Trophoblast cell (in vitro differentiated cells and primary cell): ENCODE results near the gene RECQL.

Experiments used
- DNase-seq, 2 donors: peaks; one replicate each; pipeline ENCODE4 v3.0.0-alpha.2; 2016
- H2AFZ ChIP-seq: 2 replicates; pipeline ENCODE4 v1.6.1; 2013; ENCODE audit warnings: low read length, moderate library complexity, mild to moderate bottlenecking; ENCODE audit not compliant: insufficient read depth, poor library complexity
- H2AK5ac ChIP-seq: 2 replicates; pipeline ENCODE4 v1.6.1; 2013; ENCODE audit warnings: mild to moderate bottlenecking, low read length
- H2BK120ac ChIP-seq: 2 replicates; pipeline ENCODE4 v1.6.1; 2013; ENCODE audit warnings: low read length, mild to moderate bottlenecking, moderate library complexity; ENCODE audit not compliant: insufficient read depth, poor library complexity
- H2BK12ac ChIP-seq: 2 replicates; pipeline ENCODE4 v1.6.1; 2013; ENCODE audit warnings: mild to moderate bottlenecking, low read length, moderate library complexity
- H2BK5ac ChIP-seq: 2 replicates; pipeline ENCODE4 v1.6.1; 2013; ENCODE audit warnings: low read length, low read depth, moderate library complexity, mild to moderate bottlenecking; ENCODE audit not compliant: poor library complexity
- H3K14ac ChIP-seq: 2 replicates; pipeline ENCODE4 v1.6.1; 2013; ENCODE audit warnings: mild to moderate bottlenecking, low read length
- H3K18ac ChIP-seq: 2 replicates; pipeline ENCODE4 v1.6.1; 2013; ENCODE audit warnings: mild to moderate bottlenecking, low read length
- H3K23ac ChIP-seq: 2 replicates; pipeline ENCODE4 v1.6.1; 2013; ENCODE audit warnings: low read length
- H3K27ac ChIP-seq: 2 replicates; pipeline ENCODE4 v1.5.1; 2013; ENCODE audit warnings: low read depth, mild to moderate bottlenecking, inconsistent platforms, low read length, moderate library complexity
- H3K27me3 ChIP-seq: 2 replicates; pipeline ENCODE4 v1.6.1; 2013; ENCODE audit warnings: inconsistent platforms, mild to moderate bottlenecking, low read length, moderate library complexity; ENCODE audit not compliant: insufficient read depth
- H3K36me3 ChIP-seq, 2 experiments: 1 replicate in 1 of 2; 2 replicates in 1 of 2; pipeline ENCODE4 v1.6.1; 2013; ENCODE audit warnings: low read length in 2 of 2, mild to moderate bottlenecking in 2 of 2, moderate library complexity in 1 of 2; ENCODE audit not compliant: insufficient read depth in 2 of 2, control insufficient read depth in 1 of 2
- H3K4ac ChIP-seq: 2 replicates; pipeline ENCODE4 v1.6.1; 2013; ENCODE audit warnings: low read depth, mild to moderate bottlenecking, low read length, moderate library complexity
- H3K4me1 ChIP-seq, 2 experiments: 1 replicate in 1 of 2; 2 replicates in 1 of 2; pipeline ENCODE4 v1.6.1; 2013; ENCODE audit warnings: low read length in 2 of 2, mild to moderate bottlenecking in 2 of 2, moderate library complexity in 1 of 2; ENCODE audit not compliant: insufficient read depth in 2 of 2, control insufficient read depth in 1 of 2
- H3K4me2 ChIP-seq: 2 replicates; pipeline ENCODE4 v1.6.1; 2013; ENCODE audit warnings: inconsistent platforms, mild to moderate bottlenecking, low read length, moderate library complexity
- H3K4me3 ChIP-seq: 2 replicates; pipeline ENCODE4 v1.5.1; 2013; ENCODE audit warnings: mild to moderate bottlenecking, low read depth, low read length, inconsistent platforms
- H3K79me1 ChIP-seq: one replicate; pipeline ENCODE4 v1.6.1; 2013; ENCODE audit warnings: low read length
- H3K79me2 ChIP-seq: 2 replicates; pipeline ENCODE4 v1.6.1; 2013; ENCODE audit warnings: low read length, mild to moderate bottlenecking; ENCODE audit not compliant: control insufficient read depth, insufficient read depth, poor library complexity
- H3K9ac ChIP-seq: 2 replicates; pipeline ENCODE4 v1.6.1; 2013; ENCODE audit warnings: mild to moderate bottlenecking, low read length
- H3K9me3 ChIP-seq: 2 replicates; pipeline ENCODE4 v1.6.1; 2013; ENCODE audit warnings: low read depth, mild to moderate bottlenecking, control low read depth, inconsistent platforms, low read length; ENCODE audit not compliant: insufficient read depth
- H4K12ac ChIP-seq: 2 replicates; pipeline ENCODE4 v1.6.1; 2013; ENCODE audit warnings: low read depth, mild to moderate bottlenecking, low read length, moderate library complexity
- H4K8ac ChIP-seq: 2 replicates; pipeline ENCODE4 v1.6.1; 2013; ENCODE audit warnings: low read depth, mild to moderate bottlenecking, low read length, moderate library complexity
- H4K91ac ChIP-seq: one replicate; pipeline ENCODE4 v1.6.1; 2013; ENCODE audit warnings: low read depth, mild to moderate bottlenecking, low read length, moderate library complexity
- WGBS: extraction: QIAGEN DNeasy Blood & Tissue Kit; methylation state at CpG from one replicate; pipeline ENCODE4 v1.1.7; 2013; ENCODE audit warnings: missing lambda C conversion rate; ENCODE audit not compliant: insufficient read length, insufficient coverage; ENCODE audit errors: extremely low coverage; 5-methylcytosine and 5-hydroxymethylcytosine counted together

Gene RECQL

DNA sequence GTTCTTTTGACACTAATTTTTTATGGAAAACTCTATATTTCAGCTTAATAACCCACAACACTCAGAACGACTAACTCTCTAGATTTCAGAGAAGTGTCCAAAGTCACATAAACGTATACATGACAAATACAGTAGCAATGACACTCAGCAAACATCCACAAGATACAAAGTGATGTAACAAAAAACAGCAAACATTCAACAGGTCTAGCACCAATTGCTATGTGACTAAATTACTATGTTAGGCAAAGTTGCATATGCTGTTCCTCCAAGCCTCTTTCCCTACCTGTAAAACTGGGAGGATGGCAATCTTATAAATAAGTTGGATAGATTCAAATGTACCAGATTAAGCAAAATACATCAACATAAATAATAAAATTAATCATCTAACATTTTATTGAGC, 1.7 kb downstream of the RECQL start:
- H3K9me3 ChIP-seq = no peaks in the 10 kb centered on the region
- peaks cover 4% of the 10 kb centered on the region for H3K79me1 ChIP-seq
- H3K27ac ChIP-seq = no peak overlapping the region
- WGBS = no CpG with 5 or more reads among the region's 2 CpGs
- H3K23ac ChIP-seq = no peak overlapping the region
- H3K79me2 ChIP-seq = peaks cover 7% of the 10 kb centered on the region
- H4K12ac ChIP-seq = no peak overlapping the region
- H3K18ac ChIP-seq = no peak overlapping the region
- H2BK5ac ChIP-seq = no peak overlapping the region
- H2BK120ac ChIP-seq = no peak overlapping the region
- no peak overlapping the region for H3K4me2 ChIP-seq
- peaks cover 2 to 24% of the 10 kb centered on the region in 2 experiments for H3K36me3 ChIP-seq
- H2BK12ac ChIP-seq = no peak overlapping the region
- DNase-seq = no peak
- H3K14ac ChIP-seq = no peak overlapping the region
- H3K27me3 ChIP-seq = no peaks in the 10 kb centered on the region
- no peak overlapping the region for H4K91ac ChIP-seq
- H3K4me3 ChIP-seq = no peak overlapping the region
- H2AFZ ChIP-seq = no peak overlapping the region
- H4K8ac ChIP-seq = no peak overlapping the region
- H3K4me1 ChIP-seq = peaks cover 2 to 4% of the 10 kb centered on the region in 2 experiments
- H3K9ac ChIP-seq = no peak overlapping the region
- H2AK5ac ChIP-seq = no peak overlapping the region
- H3K4ac ChIP-seq = no peak overlapping the region

DNA sequence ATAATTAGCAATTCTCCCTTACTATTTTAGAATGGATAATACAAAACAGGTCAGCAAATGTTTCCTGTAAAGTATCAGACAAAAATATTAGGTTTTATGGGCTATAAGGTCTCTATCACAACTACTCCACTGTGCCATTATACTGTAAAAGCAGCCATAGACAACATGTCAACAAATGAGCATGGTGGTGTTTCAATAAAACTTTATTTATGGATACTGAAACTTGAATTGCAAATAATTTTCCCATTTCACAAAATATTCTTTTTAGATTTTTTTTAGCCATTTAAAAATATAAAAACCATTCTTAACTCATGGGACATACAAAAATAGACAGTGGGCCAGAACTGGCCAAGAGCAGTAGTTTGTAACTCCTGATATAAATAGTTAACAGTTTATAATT, 15.4 kb downstream of the RECQL start:
- H3K4me2 ChIP-seq = no peak overlapping the region
- H3K9me3 ChIP-seq = no peaks in the 10 kb centered on the region
- H2AFZ ChIP-seq = no peak overlapping the region
- H3K79me2 ChIP-seq = no peaks in the 10 kb centered on the region
- no peak for DNase-seq
- H3K79me1 ChIP-seq = no peaks in the 10 kb centered on the region
- no peak overlapping the region for H2BK120ac ChIP-seq
- H3K14ac ChIP-seq = no peak overlapping the region
- no peak overlapping the region for H3K23ac ChIP-seq
- no peak overlapping the region for H2AK5ac ChIP-seq
- no peak overlapping the region for H2BK5ac ChIP-seq
- H3K18ac ChIP-seq = no peak overlapping the region
- H3K36me3 ChIP-seq = peaks cover 4 to 10% of the 10 kb centered on the region in 2 experiments
- no peak overlapping the region for H3K9ac ChIP-seq
- no peak overlapping the region for H3K4me3 ChIP-seq
- no peak overlapping the region for H4K12ac ChIP-seq
- H3K27ac ChIP-seq = no peak overlapping the region
- no peak overlapping the region for H4K8ac ChIP-seq
- H3K4me1 ChIP-seq = no peaks in the 10 kb centered on the region
- H3K4ac ChIP-seq = no peak overlapping the region
- H3K27me3 ChIP-seq = no peaks in the 10 kb centered on the region
- no peak overlapping the region for H2BK12ac ChIP-seq
- H4K91ac ChIP-seq = no peak overlapping the region

DNA sequence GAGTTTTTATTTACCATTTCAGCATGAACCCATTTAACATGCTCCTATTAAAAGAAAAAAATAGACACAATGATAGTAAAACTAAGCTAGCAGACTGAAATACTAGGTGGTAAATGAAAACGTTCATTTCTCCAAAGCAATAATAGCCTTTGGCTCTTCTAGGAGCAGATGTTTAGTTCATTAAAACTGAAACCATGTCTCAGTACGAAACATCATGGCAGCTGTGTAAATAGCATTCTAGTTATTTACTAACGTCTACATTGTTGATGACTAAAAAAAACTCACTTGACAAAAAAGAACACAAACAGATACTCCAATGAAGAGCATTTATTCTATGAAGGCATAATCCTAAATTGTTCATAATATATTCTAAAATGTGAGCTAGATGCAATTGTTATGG, 17.9 kb downstream of the RECQL start:
- Histone ChIP-seq H3K27ac (no peak overlapping the region), H3K23ac (no peak overlapping the region), H3K4me2 (no peak overlapping the region), H2BK12ac (no peak overlapping the region), H3K9ac (no peak overlapping the region), H4K91ac (no peak overlapping the region), H3K27me3 (no peaks in the 10 kb centered on the region), H2BK5ac (no peak overlapping the region), H3K79me1 (no peaks in the 10 kb centered on the region), H2AK5ac (no peak overlapping the region), H3K4ac (no peak overlapping the region), H3K79me2 (no peaks in the 10 kb centered on the region), H3K4me1 (no peaks in the 10 kb centered on the region), H3K14ac (no peak overlapping the region), H3K18ac (no peak overlapping the region), H3K4me3 (no peak overlapping the region), H4K12ac (no peak overlapping the region), H2BK120ac (no peak overlapping the region), H2AFZ (no peak overlapping the region), H3K36me3 (peaks cover 5 to 13% of the 10 kb centered on the region in 2 experiments), H3K9me3 (no peaks in the 10 kb centered on the region), H4K8ac (no peak overlapping the region)
- no CpG with 5 or more reads among the region's 3 CpGs for WGBS
- no peak for DNase-seq

DNA sequence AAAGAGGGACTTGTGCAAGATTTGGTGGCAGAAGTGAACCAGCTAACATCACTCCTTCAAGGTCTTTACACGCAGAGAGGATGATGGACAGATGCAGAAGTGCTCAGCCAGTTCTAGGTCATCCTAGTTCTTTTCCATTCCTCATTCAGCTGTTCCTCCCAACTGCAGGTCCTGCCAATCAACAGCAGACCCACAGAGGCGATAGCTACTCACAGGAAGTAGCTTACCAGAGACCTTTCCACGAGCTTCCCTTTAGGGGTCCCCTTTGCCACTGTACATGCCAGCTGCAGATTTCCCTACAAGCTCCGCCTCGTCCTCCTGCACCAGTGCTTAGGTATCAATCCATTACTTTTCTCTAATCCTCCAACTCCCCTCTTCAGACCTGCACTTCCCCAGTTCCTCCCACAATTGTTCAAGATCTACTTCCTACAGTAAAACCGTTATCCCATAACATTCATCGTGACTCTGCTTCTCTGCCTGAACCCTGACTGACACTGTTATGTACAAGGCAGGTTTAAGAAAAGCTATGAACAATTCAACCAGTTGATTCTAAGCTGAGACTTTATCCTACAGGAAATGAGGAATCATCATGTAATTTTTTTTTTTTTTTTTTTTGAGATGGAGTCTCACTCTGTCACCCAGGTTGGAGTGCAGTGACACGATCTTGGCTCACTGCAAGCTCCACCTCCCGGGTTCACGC, 22.5 kb downstream of the RECQL start:
- H3K9ac ChIP-seq = no peak overlapping the region
- H2BK12ac ChIP-seq = no peak overlapping the region
- H2BK5ac ChIP-seq = no peak overlapping the region
- H3K27me3 ChIP-seq = no peaks in the 10 kb centered on the region
- no peak for DNase-seq
- no peak overlapping the region for H3K4ac ChIP-seq
- H3K23ac ChIP-seq = no peak overlapping the region
- no peaks in the 10 kb centered on the region for H3K79me2 ChIP-seq
- H2AFZ ChIP-seq = no peak overlapping the region
- no peak overlapping the region for H4K12ac ChIP-seq
- no CpG with 5 or more reads among the region's 10 CpGs for WGBS
- H3K4me2 ChIP-seq = no peak overlapping the region
- no peaks in the 10 kb centered on the region for H3K4me1 ChIP-seq
- H3K4me3 ChIP-seq = no peak overlapping the region
- no peak overlapping the region for H2AK5ac ChIP-seq
- H4K91ac ChIP-seq = no peak overlapping the region
- H3K14ac ChIP-seq = no peak overlapping the region
- peaks cover 5 to 13% of the 10 kb centered on the region in 2 experiments for H3K36me3 ChIP-seq
- no peak overlapping the region for H4K8ac ChIP-seq
- H3K9me3 ChIP-seq = no peaks in the 10 kb centered on the region
- no peak overlapping the region for H3K27ac ChIP-seq
- H2BK120ac ChIP-seq = no peak overlapping the region
- no peak overlapping the region for H3K18ac ChIP-seq
- no peaks in the 10 kb centered on the region for H3K79me1 ChIP-seq
